ENCODE measurements around the gene HDAC7.

The HDAC7 gene

GRCh38 chr12:47745485-47746041 is 74.1 kb downstream of the HDAC7 start:
- no peak for DNase-seq (ENCODE audit: low spot score)

GRCh38 chr12:47744778-47745436 is 74.8 kb downstream of the HDAC7 start:
- no peak for DNase-seq (ENCODE audit: low spot score)

GRCh38 chr12:47744005-47744651 is 75.6 kb downstream of the HDAC7 start:
- no peak for DNase-seq (ENCODE audit: low spot score)

- no peak for DNase-seq (ENCODE audit: low spot score)
These were observed 76.3 kb downstream of the HDAC7 start for GRCh38 chr12:47743311-47743860.

- no peak for DNase-seq (ENCODE audit: low spot score)
These were observed 77.4 kb downstream of the HDAC7 start for GRCh38 chr12:47742253-47742825.

GRCh38 chr12:47741340-47741703 is 78.4 kb downstream of the HDAC7 start:
- DNase-seq (ENCODE audit: low spot score): peak; percentile 97

- no peak for DNase-seq (ENCODE audit: low spot score)
These were observed 78.9 kb downstream of the HDAC7 start for GRCh38 chr12:47740606-47741339.

- DNase-seq (ENCODE audit: low spot score): no peak
These were observed 79.7 kb downstream of the HDAC7 start for GRCh38 chr12:47739979-47740378.

- DNase-seq (ENCODE audit: low spot score): no peak
These were observed 80.4 kb downstream of the HDAC7 start for GRCh38 chr12:47739297-47739696.

GRCh38 chr12:47737936-47738594 is 81.6 kb downstream of the HDAC7 start:
- DNase-seq (ENCODE audit: low spot score): no peak

- peak; percentile 86 for DNase-seq (ENCODE audit: low spot score)
These were observed 82.6 kb downstream of the HDAC7 start for GRCh38 chr12:47736877-47737676.

- no peak for DNase-seq (ENCODE audit: low spot score)
These were observed 83.5 kb downstream of the HDAC7 start for GRCh38 chr12:47736216-47736615.

GRCh38 chr12:47735649-47736048 is 84.1 kb downstream of the HDAC7 start:
- DNase-seq (ENCODE audit: low spot score): no peak

GRCh38 chr12:47734725-47735480 is 84.8 kb downstream of the HDAC7 start:
- DNase-seq (ENCODE audit: low spot score): peak; percentile 77

GRCh38 chr12:47733142-47733541 is 86.6 kb downstream of the HDAC7 start:
- DNase-seq (ENCODE audit: low spot score): no peak
